MCF 10A (cell line): ENCODE results near the gene LGSN. TPM values are rescaled to one million over a fixed set of nuclear protein-coding genes. Genes with fewer than 3 reads are reported as not detected.

Experiments
- BruUV-seq: library from RNA; stranded (reverse); fragments of 400-500 nt; replicated peaks from 2 replicates; lab custom pipeline; 2021; lab: Mats Ljungman, UMichigan
- CTCF ChIA-PET: fragments of 300-600 bp; sonication (Branson Sonifier 250); formaldehyde crosslinking; extraction: SDS; loops from one replicate; lab custom pipeline; 2021; ENCODE audit warnings: antibody characterized with exemption, inconsistent platforms; lab: Yijun Ruan, JAX
- POLR2A ChIA-PET: fragments of 300-600, 350-650 bp; sonication (Branson Sonifier 250); formaldehyde crosslinking; extraction: SDS; loops from one replicate; lab custom pipeline; 2020; ENCODE audit warnings: antibody characterized with exemption, inconsistent platforms; lab: Yijun Ruan, JAX
- DNase-seq: peaks from one replicate; pipeline ENCODE4 v3.0.0-alpha.2; 2018; ENCODE audit not compliant: unreplicated experiment
- H3K27ac Mint-ChIP-seq: one replicate; pipeline ENCODE4 v1.8.0; 2022; ENCODE audit warnings: mild to moderate bottlenecking, low read depth, mixed read lengths; ENCODE audit not compliant: unreplicated experiment
- H3K27me3 Mint-ChIP-seq: one replicate; pipeline ENCODE4 v1.8.0; 2022; ENCODE audit warnings: mixed read lengths; ENCODE audit not compliant: insufficient read depth, unreplicated experiment
- H3K36me3 Mint-ChIP-seq: one replicate; pipeline ENCODE4 v1.8.0; 2022; ENCODE audit warnings: mild to moderate bottlenecking, moderate library complexity, mixed read lengths; ENCODE audit not compliant: insufficient read depth, unreplicated experiment
- H3K4me1 Mint-ChIP-seq: one replicate; pipeline ENCODE4 v1.8.0; 2022; ENCODE audit warnings: mixed read lengths; ENCODE audit not compliant: insufficient read depth, unreplicated experiment
- H3K4me3 Mint-ChIP-seq: one replicate; pipeline ENCODE4 v1.8.0; 2022; ENCODE audit warnings: mild to moderate bottlenecking, moderate library complexity, mixed read lengths; ENCODE audit not compliant: unreplicated experiment
- H3K9me3 Mint-ChIP-seq: one replicate; pipeline ENCODE4 v1.8.0; 2022; ENCODE audit warnings: mixed read lengths; ENCODE audit not compliant: unreplicated experiment
- intact Hi-C: fragments of 100-400 bp; cut with micrococcal nuclease; formaldehyde crosslinking; loops from 2 replicates; pipeline ENCODE4 v1.14.1; 2022
- total RNA-seq: library from RNA; stranded (reverse); gene quantifications from 2 replicates; pipeline ENCODE4 v1.2.3, GENCODE V29; 2022
- TF ChIP-seq, protein P1 (sequence below): fragments of 200-600 bp; IDR thresholded peaks from one replicate; pipeline ENCODE4 v1.8.0; 2022; ENCODE audit warnings: antibody characterized with exemption, mild to moderate bottlenecking; ENCODE audit not compliant: unreplicated experiment

LGSN gene
- total RNA-seq, 1 experiment from 2014 or later: not detected

DNA sequence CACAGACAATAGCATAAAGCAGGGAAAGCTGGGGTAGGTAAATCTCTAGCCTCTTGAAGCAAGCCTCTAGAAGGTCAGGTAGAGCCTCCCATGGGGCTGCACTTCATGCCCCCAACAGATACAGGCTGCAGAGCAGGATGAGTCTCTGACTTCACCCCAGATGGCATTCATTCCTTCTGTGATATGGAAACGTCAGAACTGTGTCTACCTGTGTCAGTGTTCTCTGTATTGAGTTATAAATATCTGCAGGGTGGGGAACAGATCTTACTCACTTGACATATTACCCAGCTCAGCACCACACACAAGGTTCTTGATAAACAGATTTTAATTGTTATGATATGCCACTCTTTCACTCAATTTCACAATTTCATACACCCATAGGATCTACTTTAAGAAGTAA, 2.1 kb downstream of the LGSN start:
- H3K27me3 Mint-ChIP-seq: no peaks in the 10 kb centered on the region
- no TSS peak for BruUV-seq
- H3K9me3 Mint-ChIP-seq: no peaks in the 10 kb centered on the region
- H3K4me3 Mint-ChIP-seq: no peak overlapping the region
- no peak overlapping the region for H3K27ac Mint-ChIP-seq
- ChIA-PET POLR2A (interaction anchor here (0.6 kb wide), 1 partner anchor 485 kb away, joined by 3 read pairs; no protein-coding TSS in a partner anchor), CTCF (interaction anchor here (0.6 to 3.1 kb wide), 5 partner anchors 10 to 484 kb away, joined by 3 to 13 read pairs (median 4); no protein-coding TSS in a partner anchor)
- intact Hi-C loops: no loop called here
- TF ChIP-seq, protein P1, sequence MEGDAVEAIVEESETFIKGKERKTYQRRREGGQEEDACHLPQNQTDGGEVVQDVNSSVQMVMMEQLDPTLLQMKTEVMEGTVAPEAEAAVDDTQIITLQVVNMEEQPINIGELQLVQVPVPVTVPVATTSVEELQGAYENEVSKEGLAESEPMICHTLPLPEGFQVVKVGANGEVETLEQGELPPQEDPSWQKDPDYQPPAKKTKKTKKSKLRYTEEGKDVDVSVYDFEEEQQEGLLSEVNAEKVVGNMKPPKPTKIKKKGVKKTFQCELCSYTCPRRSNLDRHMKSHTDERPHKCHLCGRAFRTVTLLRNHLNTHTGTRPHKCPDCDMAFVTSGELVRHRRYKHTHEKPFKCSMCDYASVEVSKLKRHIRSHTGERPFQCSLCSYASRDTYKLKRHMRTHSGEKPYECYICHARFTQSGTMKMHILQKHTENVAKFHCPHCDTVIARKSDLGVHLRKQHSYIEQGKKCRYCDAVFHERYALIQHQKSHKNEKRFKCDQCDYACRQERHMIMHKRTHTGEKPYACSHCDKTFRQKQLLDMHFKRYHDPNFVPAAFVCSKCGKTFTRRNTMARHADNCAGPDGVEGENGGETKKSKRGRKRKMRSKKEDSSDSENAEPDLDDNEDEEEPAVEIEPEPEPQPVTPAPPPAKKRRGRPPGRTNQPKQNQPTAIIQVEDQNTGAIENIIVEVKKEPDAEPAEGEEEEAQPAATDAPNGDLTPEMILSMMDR: no peak
- H3K4me1 Mint-ChIP-seq: no peaks in the 10 kb centered on the region
- DNase-seq: no peak
- no peaks in the 10 kb centered on the region for H3K36me3 Mint-ChIP-seq

DNA sequence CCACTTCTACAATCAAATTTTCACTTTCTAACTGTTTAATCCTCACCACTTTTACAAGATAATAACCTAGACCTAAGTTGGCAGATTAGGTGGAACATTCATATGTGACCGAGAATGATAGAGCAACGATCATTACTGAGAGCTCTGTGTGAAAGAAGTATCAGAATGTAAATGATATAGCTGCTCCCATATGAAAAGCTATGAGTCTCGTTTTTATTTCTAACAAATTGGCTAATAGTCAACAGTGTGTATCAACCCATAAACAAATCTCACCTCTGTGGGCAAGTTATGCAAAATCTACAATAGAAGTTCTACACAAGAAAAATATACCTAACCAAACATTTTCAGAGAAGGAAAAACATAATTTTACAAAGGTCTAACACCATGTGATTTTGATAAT, 3.7 kb downstream of the LGSN start:
- Mint-ChIP-seq H3K27ac (no peak overlapping the region), H3K4me1 (no peaks in the 10 kb centered on the region), H3K4me3 (no peak overlapping the region), H3K36me3 (no peaks in the 10 kb centered on the region), H3K9me3 (no peaks in the 10 kb centered on the region), H3K27me3 (no peaks in the 10 kb centered on the region)
- ChIA-PET CTCF (interaction anchor here (1.0 to 2.4 kb wide), 4 partner anchors 9 to 487 kb away, joined by 3 to 6 read pairs (median 5); no protein-coding TSS in a partner anchor), POLR2A (interaction anchor here (0.7 kb wide), 2 partner anchors 109 to 473 kb away, joined by 3 to 4 read pairs; no protein-coding TSS in a partner anchor)
- DNase-seq: no peak
- intact Hi-C loops: no loop called here
- TF ChIP-seq, protein P1: no peak
- no TSS peak for BruUV-seq

DNA sequence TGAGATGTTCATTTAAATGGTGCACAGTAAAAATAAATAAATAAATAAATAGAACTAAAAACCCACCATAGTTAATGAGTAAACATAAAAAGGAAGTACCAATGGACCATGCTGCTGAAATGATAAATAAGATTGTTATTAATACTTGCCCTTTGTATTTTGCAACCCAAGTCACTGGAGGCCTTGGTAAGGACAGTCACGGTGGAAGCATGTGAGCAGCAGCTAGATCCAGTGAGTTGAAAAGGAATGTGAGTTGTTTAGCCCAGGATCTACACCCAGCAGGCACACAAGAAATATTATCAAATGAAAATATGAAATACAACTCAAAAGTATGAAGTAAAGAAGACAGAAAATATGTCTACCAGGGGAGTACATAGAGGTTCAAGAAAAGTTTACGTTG, 6.7 kb downstream of the LGSN start:
- no peaks in the 10 kb centered on the region for H3K27me3 Mint-ChIP-seq
- intact Hi-C loops: no loop called here
- ChIA-PET CTCF (no interaction called here), POLR2A (interaction anchor here (0.7 kb wide), 1 partner anchor 40 kb away, joined by 4 read pairs; no protein-coding TSS in a partner anchor)
- no TSS peak for BruUV-seq
- H3K4me1 Mint-ChIP-seq: no peaks in the 10 kb centered on the region
- H3K36me3 Mint-ChIP-seq: no peaks in the 10 kb centered on the region
- DNase-seq: no peak
- no peak overlapping the region for H3K27ac Mint-ChIP-seq
- no peaks in the 10 kb centered on the region for H3K9me3 Mint-ChIP-seq
- TF ChIP-seq, protein P1: no peak
- H3K4me3 Mint-ChIP-seq: no peak overlapping the region

DNA sequence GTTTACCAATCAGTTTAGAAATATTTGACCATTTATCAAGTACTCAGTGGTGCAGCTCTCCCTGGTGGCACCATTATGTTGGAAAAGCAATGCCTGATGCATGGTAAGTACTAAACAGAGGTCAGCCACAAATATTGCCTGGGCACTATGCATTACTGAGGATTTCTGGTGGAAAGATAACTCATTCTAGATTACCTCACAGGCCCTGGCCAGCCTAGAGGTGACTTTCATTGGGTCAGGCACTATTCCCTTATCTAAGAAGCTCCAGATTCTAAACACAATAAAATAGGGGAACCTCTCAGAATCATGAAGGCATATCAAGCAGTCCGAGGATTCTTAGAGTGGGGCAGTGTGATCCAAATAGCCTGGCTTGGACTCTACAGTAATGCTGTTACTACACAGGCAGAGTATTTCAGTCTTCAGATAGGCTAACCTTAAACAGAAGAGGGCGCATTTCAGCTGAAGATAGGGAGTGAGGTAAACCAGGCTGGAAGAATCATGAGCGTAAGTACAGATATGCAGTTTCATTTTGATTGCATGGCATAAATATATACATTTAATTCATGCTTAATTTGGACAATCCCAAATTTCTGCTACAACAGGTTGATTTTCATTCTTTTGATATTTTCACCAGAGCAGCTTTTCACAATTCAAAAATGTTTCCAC, 12.1 kb downstream of the LGSN start:
- H3K9me3 Mint-ChIP-seq: no peaks in the 10 kb centered on the region
- H3K4me3 Mint-ChIP-seq: no peak overlapping the region
- no peaks in the 10 kb centered on the region for H3K36me3 Mint-ChIP-seq
- H3K4me1 Mint-ChIP-seq: peaks cover 6% of the 10 kb centered on the region
- BruUV-seq: no TSS peak
- intact Hi-C loops: loop anchor here (1.0 to 5.0 kb wide), 2 partner anchors 265 to 495 kb away; partner anchors contain the start of genes LOC128125822 and PTP4A1
- peak; percentile 74 for DNase-seq
- ChIA-PET POLR2A (interaction anchor here (0.7 to 0.9 kb wide), 4 partner anchors 12 to 495 kb away, joined by 3 to 4 read pairs (median 4); no protein-coding TSS in a partner anchor), CTCF (interaction anchor here (0.5 to 2.2 kb wide), 19 partner anchors 9 to 1665 kb away, joined by 3 to 15 read pairs (median 3); partner anchors contain the start of gene LGSN)
- H3K27ac Mint-ChIP-seq: no peak overlapping the region
- H3K27me3 Mint-ChIP-seq: no peaks in the 10 kb centered on the region
- TF ChIP-seq, protein P1: peak; percentile 50
